GM19043 (cell line): ENCODE data around the gene BRAT1.
"Not testable (repeated sequence)": the region's sequence is repeated elsewhere in the genome, so short reads cannot be mapped to it uniquely, and the experiment has no call there.

ENCODE experiments used
- ATAC-seq: cut with Tn5 transposase; IDR thresholded peaks from one replicate; pipeline ENCODE4 v1.9.1; 2021; ENCODE audit warnings: low read depth; ENCODE audit not compliant: unreplicated experiment

The BRAT1 gene

GRCh38 chr7:2566348-2566889 is 11.1 kb upstream of the BRAT1 start:
- ATAC-seq = peak; percentile 21

- ATAC-seq = no peak
These were observed 9.7 kb upstream of the BRAT1 start for GRCh38 chr7:2564970-2565540.

- ATAC-seq = not testable (repeated sequence)
These were observed 8.6 kb upstream of the BRAT1 start for GRCh38 chr7:2563955-2564354.

GRCh38 chr7:2559283-2559950 is 4.1 kb upstream of the BRAT1 start:
- no peak for ATAC-seq

- ATAC-seq = peak; percentile 49
These were observed 3.4 kb upstream of the BRAT1 start, which contains the start of gene IQCE for GRCh38 chr7:2558629-2559282. TSS of gene IQCE (plus strand) at chr7:2558979. CDS start at chr7:2559182, 203 bp downstream.

- no peak for ATAC-seq
These were observed 638 bp downstream of the BRAT1 start for GRCh38 chr7:2554661-2555111.

- ATAC-seq = no peak
These were observed 1.3 kb downstream of the BRAT1 start for GRCh38 chr7:2553831-2554581.

GRCh38 chr7:2553108-2553507 is 2.2 kb downstream of the BRAT1 start:
- ATAC-seq = no peak

GRCh38 chr7:2551418-2551817 is 3.9 kb downstream of the BRAT1 start:
- ATAC-seq = no peak

- ATAC-seq = no peak
These were observed 8.3 kb downstream of the BRAT1 start for GRCh38 chr7:2546776-2547586.

- no peak for ATAC-seq
These were observed 9.4 kb downstream of the BRAT1 start for GRCh38 chr7:2545746-2546425.

GRCh38 chr7:2544541-2545188 is 10.7 kb downstream of the BRAT1 start:
- ATAC-seq = no peak

- ATAC-seq = no peak
These were observed 12.1 kb downstream of the BRAT1 start for GRCh38 chr7:2542916-2543871.

GRCh38 chr7:2542011-2542915 is 13.1 kb downstream of the BRAT1 start:
- ATAC-seq = no peak

GRCh38 chr7:2541291-2542010 is 13.9 kb downstream of the BRAT1 start:
- no peak for ATAC-seq

GRCh38 chr7:2540641-2541051 is 14.7 kb downstream of the BRAT1 start:
- no peak for ATAC-seq
